Type B pancreatic cell (in vitro differentiated cells): ENCODE data around the gene TMEM266. TPM values are rescaled to one million over a fixed set of nuclear protein-coding genes. Genes with fewer than 3 reads are reported as not detected.
A peak's percentile ranks its signal among the peaks of the same experiment; 100 is the strongest.

Experiments
- DNase-seq: peaks from one replicate; pipeline ENCODE4 v3.0.0; 2021; ENCODE audit warnings: mixed read lengths; ENCODE audit not compliant: unreplicated experiment; ENCODE audit errors: extremely low spot score
- H3K27ac Mint-ChIP-seq: 2 replicates; pipeline ENCODE4 v1.8.0; 2021; ENCODE audit warnings: mild to moderate bottlenecking, mixed read lengths
- H3K27me3 Mint-ChIP-seq: 2 replicates; pipeline ENCODE4 v1.8.0; 2021; ENCODE audit warnings: mixed read lengths
- H3K36me3 Mint-ChIP-seq: 2 replicates; pipeline ENCODE4 v1.8.0; 2021; ENCODE audit warnings: mixed read lengths
- H3K4me1 Mint-ChIP-seq: one replicate; pipeline ENCODE4 v1.8.0; 2021; ENCODE audit warnings: mixed read lengths; ENCODE audit not compliant: unreplicated experiment
- H3K4me3 Mint-ChIP-seq: 2 replicates; pipeline ENCODE4 v1.8.0; 2021; ENCODE audit warnings: mild to moderate bottlenecking, mixed read lengths
- H3K9me3 Mint-ChIP-seq: 2 replicates; pipeline ENCODE4 v1.8.0; 2021; ENCODE audit warnings: mixed read lengths
- CTCF ChIP-seq: fragments of 200-600 bp; sonication (generic); conservative IDR thresholded peaks from 2 replicates; pipeline ENCODE4 v1.5.0; 2021; ENCODE audit warnings: antibody characterized with exemption, mild to moderate bottlenecking
- total RNA-seq: library from RNA; stranded (reverse); gene quantifications from 2 replicates; pipeline ENCODE4 v1.2.1, GENCODE V29; 2021; ENCODE audit warnings: low replicate concordance

TMEM266 gene
- total RNA-seq, 1 donor from 2014 or later = 2.3 TPM

DNA sequence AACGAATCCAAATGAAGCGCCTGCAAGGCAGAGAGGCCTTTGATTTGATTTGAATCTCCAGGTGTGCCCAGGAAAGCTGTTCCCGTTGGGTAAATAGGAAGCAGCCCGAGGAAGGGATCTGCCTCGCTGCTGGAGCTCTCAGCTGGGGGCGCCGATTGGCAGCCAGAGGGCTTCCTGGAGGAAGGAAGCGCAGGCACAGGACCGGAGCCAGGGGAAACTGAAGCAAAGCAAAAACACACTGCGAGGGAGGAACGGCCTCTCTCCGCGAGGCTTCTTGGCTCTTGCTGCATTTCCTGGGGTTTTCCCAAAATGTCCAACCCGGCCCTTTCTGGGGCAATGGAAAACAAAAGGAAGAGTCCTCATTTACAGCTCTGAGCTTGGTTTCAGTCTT is 80.3 kb downstream of the TMEM266 start:
- H3K9me3 Mint-ChIP-seq = no peaks in the 10 kb centered on the region
- no peak for TF ChIP-seq CTCF
- no peaks in the 10 kb centered on the region for H3K36me3 Mint-ChIP-seq
- DNase-seq = no peak
- H3K4me1 Mint-ChIP-seq = no peaks in the 10 kb centered on the region
- no peak overlapping the region for H3K4me3 Mint-ChIP-seq
- no peak overlapping the region for H3K27ac Mint-ChIP-seq
- H3K27me3 Mint-ChIP-seq = peaks cover 15% of the 10 kb centered on the region

DNA sequence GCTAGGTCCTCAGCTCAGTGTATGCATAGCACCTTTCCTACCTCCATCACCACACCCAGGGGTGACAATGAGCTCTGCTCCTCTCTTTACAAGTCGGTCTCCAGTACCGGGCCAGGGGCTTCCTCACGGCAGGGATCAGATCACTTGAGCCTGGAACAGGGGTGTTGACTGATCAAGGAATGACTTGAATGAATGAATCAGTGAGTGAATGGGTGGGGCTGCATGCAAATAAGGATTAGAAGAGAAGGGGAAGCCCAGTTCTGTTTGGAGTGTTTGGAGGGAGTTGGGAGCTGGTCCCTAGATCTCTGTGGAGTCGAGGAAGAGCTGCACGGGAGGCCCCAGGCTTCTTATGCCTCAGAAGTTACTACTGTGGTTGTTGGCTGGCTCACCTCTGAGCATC is 87.0 kb downstream of the TMEM266 start:
- Mint-ChIP-seq H3K9me3 (no peaks in the 10 kb centered on the region), H3K36me3 (no peaks in the 10 kb centered on the region), H3K4me1 (peaks cover 4% of the 10 kb centered on the region), H3K27ac (no peak overlapping the region), H3K27me3 (peaks cover 33% of the 10 kb centered on the region), H3K4me3 (no peak overlapping the region)
- no peak for DNase-seq
- no peak for TF ChIP-seq CTCF

DNA sequence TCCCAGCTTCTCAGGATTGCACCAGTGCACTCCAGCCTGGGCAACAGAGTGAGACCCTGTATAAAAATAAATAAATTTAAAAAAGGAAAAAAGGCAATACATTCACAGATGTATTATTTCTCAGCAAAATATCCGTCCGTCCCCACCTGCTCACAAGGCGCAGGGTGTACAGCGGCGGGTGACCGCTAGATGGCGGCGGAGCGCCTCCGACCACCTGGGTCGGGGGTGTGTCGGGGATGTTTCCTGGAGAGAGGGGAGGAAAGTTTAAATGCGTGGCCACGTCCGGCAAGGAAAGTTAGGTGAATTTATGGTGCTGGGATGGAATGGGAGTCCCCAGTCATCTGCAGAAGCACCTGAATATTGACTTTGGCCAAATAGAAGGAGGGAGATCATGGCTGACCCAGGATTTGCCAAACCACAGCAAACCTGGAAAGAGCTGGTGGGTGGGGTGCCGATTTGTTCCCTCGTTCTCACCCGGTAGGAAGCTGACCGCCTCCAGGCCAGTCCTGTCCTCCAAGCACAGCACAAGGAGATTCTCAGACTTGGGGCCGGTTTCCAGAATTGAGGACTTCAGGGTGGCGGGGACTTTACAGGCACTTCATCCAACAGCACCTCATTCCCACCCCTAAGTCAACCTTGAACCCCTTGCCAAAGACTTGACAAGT is 88.3 kb downstream of the TMEM266 start:
- no peak overlapping the region for H3K4me3 Mint-ChIP-seq
- DNase-seq = no peak
- H3K27me3 Mint-ChIP-seq = peaks cover 29% of the 10 kb centered on the region
- H3K4me1 Mint-ChIP-seq = peaks cover 4% of the 10 kb centered on the region
- H3K9me3 Mint-ChIP-seq = no peaks in the 10 kb centered on the region
- H3K27ac Mint-ChIP-seq = no peak overlapping the region
- H3K36me3 Mint-ChIP-seq = no peaks in the 10 kb centered on the region
- TF ChIP-seq CTCF = peak; percentile 99

DNA sequence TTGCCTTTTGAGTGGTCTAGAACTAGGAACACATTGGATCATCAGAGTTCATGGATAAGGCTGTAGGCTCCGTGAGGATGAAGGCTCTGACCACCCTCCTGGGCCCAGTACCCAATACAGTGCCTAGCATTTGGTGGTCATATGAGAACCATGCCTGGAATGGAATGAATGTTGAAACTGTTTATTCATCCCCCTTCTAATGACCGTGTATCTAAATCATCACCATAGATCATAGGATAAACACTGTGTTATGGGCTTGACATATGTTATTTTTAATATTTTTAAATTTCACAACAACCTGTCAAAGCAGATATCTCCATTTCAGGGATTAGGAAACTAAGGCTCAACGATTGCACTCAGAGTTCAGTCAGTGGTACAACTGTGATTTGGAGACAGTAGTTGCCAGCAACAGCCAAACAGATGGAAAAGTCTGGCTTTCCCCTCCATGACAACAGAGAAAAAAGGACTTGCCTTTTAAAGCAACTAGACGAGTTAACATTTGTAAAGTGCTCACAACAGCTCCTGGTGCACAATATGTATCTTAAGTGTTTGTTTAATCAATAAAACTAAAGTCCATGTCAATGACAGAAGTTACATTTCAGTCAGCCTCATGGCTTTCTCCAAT is 89.6 kb downstream of the TMEM266 start:
- Mint-ChIP-seq H3K27ac (no peak overlapping the region), H3K27me3 (peaks cover 21% of the 10 kb centered on the region), H3K36me3 (no peaks in the 10 kb centered on the region), H3K4me3 (no peak overlapping the region), H3K9me3 (no peaks in the 10 kb centered on the region), H3K4me1 (peaks cover 10% of the 10 kb centered on the region)
- TF ChIP-seq CTCF = no peak
- no peak for DNase-seq

DNA sequence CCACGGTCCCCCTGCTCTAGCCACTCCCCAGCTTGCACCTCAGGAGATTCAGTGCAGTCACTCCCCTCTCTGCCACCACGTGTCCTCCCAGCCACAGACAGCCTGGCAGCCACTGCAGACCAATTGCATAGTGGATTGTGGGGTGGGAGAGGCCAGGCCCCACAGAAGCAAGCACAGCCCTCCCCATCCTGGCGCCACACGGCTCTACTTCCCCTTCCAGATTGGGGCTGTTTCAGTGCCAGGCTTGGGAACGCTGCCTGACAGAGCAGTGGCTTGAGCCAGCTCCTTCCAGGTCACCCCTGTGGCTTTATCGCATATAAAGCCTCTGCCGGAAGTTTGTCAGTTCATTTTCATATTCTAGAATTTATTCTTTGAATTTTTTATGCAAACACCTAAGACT is 90.7 kb downstream of the TMEM266 start:
- H3K27me3 Mint-ChIP-seq = peaks cover 18% of the 10 kb centered on the region
- H3K9me3 Mint-ChIP-seq = no peaks in the 10 kb centered on the region
- peaks cover 10% of the 10 kb centered on the region for H3K4me1 Mint-ChIP-seq
- no peak for DNase-seq
- no peak overlapping the region for H3K27ac Mint-ChIP-seq
- H3K4me3 Mint-ChIP-seq = no peak overlapping the region
- H3K36me3 Mint-ChIP-seq = no peaks in the 10 kb centered on the region
- TF ChIP-seq CTCF = no peak
